ENCODE data around the gene RUNDC1.
A peak's percentile ranks its signal among the peaks of the same experiment; 100 is the strongest.

The RUNDC1 gene

DNA sequence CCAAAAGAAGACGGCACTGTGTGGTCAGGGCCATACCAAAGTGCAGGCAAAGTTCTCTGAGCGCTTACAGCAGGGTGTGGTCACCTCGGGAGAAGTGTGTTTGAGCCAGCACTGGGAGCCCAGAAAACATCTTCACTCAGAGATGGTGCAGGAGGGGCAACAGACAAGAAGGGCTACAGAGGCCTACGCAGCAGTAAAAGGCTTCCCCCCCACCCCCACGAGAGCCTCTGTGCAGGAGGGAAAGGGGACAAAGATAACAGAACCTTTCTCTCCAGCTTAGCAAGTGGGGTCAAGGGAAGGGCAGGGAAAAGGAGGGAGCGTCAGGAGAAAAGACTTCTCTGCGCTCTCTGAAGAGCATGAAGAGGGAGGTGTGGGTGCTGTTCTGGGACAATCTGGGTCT is 39.1 kb downstream of the RUNDC1 start:
- DNase-seq (ENCODE audit: low read depth): no peak

DNA sequence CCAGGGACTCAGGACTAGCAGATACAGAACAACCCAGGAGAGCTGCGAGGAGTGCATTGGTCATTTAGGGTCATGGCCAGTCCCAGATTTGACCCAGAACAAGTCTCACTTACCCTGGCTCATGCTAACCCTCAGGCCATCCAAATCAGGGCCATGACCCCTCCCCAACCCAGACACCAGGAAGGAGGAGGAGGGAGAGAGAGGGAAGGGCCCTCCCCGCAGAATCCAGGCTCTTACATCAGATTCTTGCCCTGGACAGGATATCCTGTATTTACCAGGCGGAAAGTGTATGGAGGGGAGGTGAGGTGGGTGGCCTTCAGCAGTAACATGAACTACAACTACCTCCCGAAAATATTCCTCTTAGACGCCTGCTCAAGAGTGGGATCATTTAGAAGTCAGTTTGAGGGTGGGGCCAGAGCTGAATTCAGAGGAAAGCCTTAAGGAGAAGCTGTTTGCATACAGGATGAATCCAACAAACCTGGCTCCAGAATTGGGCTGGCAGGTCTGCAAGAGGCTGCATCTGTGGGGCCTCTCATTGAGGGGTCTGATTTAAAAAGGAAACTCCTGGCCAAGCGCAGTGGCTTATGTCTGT is 39.8 kb downstream of the RUNDC1 start:
- no peak for DNase-seq (ENCODE audit: low read depth)

DNA sequence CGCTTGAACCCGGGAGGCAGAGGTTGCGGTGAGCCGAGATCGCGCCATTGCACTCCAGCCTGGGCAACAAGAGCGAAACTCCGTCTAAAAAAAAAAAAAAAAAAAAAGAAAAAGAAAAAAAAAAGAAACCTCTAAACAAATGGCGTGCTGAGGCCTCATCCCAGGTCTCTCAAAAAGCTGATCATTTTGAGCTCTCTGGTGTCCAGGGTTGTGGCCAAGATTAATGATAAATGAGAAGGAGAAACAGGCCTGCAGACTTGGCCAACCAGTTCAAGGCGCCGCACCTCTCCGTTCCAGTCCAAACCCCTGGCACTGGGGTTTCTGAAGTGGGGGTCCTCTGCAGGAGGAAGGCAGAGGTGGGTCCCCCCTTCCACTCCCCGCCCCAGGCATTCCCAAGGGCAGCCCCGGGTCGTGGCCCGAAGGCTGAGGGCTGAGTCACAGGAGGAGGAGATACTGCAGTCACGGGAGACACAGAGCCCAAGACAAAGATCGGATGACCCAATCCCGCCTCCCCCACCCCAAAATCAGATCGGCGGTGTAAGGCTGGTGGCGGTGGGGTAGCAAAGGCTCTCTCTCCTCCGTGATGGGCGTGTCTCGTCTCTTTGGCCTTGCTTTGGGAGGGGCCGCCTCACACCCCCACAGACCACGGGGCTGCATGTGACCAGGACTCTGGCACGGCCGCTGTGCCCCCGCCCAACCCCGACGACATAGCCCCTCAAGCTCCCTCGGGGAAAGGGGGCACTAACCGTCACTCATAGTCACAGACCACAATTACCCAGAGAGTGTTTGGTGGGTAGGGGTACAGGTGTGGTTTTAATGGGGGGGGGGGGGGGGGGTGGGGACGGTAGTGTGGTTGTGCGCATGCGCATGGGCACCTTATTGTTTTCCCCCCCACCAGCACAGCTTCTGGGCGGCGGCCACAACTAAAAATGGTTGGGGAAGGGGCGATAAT is 40.7 kb downstream of the RUNDC1 start:
- no peak for DNase-seq (ENCODE audit: low read depth)

DNA sequence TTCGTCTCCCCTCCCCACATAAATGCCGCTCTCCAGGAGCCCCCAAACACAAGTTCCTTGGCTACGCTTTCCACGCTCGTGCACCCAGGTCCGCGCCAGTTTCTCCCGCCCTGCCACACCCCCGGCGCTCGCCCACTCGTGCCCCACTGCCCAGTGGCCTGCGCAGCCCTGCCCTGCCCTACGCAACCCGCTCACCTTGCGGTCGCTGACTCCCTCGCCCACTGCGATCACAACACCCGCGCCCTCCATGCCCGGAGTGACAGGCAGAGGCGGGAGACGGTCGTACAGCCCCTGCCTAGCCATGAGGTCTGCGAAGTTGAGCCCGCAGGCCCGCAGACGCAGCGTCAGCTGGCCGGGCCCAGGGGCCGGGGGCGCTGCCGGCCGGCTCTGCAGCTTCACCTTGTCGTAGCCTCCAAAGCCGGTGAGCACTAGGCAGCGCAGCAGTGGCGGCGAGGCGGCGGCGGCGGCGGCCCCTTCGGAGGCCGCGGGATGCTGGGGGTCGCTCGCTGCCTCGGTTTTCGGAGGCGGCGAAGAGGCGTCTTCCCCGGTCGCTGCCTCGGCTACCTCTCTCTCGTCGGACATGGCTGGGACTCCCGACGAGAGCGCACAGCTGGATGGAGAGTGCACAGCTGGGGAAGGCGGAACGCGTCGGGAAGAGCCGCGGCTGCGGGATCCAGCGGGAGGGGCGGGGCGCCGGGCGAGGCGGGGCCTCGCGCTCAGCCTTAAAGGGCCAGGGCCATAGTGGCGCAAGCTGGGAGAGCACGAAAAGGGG is 41.6 kb downstream of the RUNDC1 start, which contains the start of gene VAT1:
TSS of gene VAT1 (minus strand) at position 645 of the 772 bp plus-strand sequence. CDS start at position 582, 63 bp downstream.
- peak; percentile 37 for DNase-seq (ENCODE audit: low read depth)

DNA sequence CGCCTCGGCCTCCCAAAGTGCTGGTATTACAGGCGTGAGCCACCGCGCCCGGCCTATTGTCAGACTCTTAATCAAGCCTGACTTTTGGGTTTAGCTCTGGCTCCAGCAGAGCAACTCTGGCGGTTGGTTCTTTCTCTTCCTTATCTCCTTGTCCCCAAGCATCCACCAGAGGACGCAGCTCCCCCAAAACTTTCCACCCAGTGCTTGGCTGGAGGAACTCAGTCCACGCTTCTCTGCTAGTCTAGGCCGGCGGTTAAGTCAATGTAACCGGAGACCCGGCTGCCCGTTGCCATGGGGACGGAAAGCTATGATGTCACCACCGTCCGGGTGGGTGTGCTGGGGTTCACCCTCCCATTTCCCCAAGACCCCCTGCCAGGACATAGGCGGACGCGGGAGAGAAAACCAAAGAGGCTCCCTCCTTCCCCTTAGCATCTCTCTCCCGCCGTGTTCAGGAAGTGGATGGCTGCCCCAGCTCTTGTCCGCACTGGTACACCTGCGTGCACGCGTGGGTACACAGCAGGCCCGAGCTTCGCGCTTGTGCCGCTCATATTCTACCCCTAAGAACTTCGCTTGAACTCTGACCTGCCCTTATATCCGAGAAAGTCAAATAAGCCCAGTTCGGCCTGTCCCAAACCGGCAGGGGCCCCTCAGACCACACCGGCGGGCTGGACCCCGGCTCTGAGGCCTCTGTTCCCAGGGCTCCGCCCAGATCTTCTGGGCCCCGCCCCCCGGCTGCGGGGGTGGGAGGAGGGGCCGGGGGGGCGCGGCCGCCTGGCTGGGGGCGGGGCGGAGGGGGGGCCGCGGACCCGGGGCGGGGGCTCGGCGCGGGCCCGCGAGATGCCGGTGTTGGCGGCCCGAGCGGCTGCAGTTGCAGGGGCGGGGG is 44.3 kb downstream of the RUNDC1 start, which contains the start of gene RND2:
TSS of gene RND2 (plus strand) at position 825 of the 883 bp plus-strand sequence. CDS start 117 bp downstream, outside the sequence.
- DNase-seq (ENCODE audit: low read depth): peak; percentile 75

DNA sequence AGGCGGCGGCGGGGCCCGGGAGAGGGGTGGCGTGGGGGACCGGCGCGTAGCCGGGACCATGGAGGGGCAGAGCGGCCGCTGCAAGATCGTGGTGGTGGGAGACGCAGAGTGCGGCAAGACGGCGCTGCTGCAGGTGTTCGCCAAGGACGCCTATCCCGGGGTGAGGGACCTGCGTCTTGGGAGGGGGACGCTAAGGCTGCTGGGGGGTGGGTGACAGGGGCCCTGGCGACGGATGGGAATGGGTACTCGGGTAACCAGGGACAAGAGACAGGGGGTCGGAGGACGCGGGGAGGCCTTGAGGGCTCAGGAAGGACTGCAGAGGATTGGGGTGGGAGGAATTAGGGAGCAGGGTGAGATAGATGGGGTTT is 44.9 kb downstream of the RUNDC1 start:
- DNase-seq (ENCODE audit: low read depth): no peak

DNA sequence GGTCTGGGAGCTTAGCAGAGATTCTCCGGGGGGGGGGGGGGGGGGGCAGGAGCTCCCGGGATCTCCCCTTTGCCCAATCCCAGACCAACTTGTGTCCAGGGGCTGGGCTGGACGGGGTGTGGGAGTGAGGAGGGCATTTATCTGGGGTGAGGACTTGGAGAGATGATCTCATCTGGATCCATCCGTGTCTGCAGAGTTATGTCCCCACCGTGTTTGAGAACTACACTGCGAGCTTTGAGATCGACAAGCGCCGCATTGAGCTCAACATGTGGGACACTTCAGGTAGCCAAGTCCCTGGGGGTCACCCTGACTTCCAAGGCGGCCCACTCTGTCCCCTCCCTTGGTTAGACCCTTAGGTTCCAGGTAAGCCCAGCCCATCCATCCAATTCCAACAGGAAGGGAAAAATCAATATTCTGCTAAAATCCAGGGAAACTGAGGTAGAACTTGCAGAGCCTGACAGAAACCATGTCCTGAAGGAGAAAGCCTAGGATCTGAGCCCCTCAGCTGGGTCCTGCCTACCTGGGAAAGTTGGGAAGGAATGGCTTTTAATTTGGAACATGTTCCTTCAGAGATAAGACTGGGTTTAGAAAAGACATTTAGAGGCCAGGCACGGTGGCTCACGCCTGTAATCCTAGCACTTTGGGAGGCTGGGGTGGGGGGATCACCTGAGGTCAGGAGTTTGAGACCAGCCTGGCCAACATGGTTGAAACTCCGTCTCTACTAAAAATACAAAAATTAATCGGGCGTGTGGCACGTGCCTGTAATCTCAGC is 45.6 kb downstream of the RUNDC1 start:
- DNase-seq (ENCODE audit: low read depth): no peak

DNA sequence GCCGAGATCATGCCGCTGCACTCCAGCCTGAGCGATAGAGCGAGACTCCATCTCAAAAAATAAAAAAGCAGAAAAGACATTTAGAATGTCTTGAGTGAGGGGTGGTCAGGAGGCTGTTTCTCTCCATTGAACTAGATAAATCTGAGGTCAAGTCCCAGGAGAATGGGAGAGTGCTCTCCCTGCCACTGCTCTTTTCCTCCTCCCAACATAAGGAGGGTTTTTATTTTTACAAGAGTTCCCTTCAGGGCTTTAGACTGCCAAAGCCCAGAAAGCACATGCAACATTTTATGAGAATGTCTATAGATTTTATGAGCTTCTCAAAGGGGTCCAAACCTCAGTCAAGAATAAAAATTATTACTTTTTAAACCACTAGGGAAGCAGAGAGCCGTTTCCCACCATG is 46.2 kb downstream of the RUNDC1 start:
- DNase-seq (ENCODE audit: low read depth): no peak

DNA sequence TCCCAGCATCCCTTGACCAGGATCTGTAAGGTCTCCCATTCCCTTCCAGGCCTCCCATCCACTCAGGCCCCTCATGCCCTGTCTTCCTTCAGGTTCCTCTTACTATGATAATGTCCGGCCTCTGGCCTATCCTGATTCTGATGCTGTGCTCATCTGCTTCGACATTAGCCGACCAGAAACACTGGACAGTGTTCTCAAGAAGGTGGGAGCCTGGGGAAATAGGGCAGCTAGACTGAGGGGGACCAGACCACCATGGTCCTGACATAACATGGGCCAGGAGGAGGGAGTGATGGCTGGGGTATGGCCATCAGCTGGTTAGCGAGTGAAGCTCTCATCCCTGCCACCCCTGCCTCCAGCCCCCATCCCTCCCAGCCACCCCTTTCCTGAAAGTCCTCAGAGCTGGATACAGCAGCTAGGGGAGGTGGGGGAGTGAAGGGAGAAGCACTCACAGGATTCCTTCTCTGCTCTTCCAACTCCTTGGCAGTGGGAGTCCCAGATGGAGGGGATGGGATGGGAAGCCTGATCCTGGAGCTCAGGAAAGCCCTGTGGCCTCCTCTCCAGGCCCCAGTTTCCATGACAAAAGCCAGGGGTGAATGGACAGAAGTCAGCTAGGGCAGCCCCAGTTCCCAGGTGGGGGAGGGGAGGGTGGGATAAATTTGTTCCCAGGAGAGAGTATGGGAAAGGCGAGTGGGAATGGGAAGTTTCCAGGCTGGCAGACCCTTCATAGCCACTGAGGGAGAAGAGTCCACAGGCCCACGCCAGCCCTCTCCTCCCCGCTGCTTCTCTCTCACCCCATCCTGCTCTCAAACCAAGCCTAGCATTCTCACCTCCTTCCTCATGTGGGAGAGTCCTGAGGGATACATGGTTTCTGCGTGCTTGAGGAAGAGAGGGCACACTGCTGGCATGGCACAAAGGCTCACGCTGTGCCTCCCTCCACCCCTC is 47.0 kb downstream of the RUNDC1 start:
- no peak for DNase-seq (ENCODE audit: low read depth)

DNA sequence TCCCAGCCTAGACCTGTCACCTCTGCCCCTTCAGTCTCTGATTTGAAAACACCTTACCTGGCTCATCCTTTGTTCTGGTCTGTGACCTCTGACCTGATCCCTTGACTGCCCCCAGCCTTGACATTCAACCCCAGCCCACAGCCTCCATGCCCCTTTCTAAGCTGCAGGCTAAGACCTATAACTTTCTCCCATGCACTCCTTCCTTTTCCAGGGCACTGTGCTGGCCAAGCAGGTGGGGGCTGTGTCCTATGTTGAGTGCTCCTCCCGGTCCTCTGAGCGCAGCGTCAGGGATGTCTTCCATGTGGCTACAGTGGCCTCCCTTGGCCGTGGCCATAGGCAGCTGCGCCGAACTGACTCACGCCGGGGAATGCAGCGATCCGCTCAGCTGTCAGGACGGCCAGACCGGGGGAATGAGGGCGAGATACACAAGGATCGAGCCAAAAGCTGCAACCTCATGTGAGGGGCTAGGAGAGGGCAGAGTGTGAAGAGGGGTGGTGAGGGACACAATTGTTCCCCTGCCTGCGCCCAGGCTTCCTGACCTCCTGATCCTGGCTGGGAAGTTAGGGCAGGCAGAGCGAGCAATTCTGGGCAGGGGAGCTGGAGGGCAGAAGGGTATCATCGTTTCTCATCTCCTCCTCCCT is 48.0 kb downstream of the RUNDC1 start:
- DNase-seq (ENCODE audit: low read depth): no peak

DNA sequence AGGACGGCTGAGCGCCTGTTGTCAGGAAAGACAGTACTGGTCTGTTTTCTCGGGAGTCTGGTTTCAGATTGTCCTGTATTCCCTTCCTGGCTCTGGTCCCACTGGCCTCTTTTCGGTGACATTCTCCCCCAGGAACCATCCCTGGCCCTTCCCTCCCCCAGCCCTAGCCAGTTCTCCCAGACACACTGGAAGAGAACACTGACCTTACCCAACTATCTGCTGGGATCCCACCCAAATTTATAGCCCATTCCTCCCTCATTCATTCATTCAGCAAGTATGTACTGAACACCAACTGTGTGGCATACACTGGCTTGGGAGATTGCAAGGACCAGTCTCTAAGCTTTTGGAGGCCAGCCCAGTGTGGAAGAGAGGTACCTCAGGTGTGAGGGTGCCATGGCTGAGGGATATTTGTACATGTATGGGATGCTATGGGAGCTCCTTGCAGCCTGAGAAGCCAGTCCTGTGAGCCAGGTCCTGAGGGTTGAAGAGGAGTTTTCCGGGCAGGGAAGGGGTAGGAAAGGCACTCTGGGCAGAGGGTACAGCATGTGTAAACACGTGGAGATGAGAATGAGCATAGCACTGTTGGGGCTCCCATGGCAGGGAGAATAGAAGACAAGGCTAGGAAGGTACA is 49.9 kb downstream of the RUNDC1 start:
- DNase-seq (ENCODE audit: low read depth): no peak

DNA sequence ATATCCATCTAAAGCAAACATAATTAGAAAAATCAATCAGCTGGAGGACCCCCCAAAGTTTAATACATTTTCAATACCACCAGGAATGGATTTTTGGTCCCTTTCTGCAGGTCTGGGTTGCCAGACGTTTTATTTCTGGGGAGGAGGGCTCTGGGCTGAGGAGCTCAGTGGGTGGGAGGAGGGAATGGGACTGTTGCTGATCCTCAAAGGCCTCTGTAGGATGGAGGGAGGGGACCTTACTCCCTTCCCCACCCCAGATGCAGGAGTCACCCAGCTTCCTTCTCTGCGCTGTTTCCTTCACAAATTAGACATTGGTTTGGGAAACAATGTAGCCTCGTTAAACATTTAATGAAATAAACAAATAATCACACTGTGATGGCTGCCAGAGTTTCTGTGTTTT is 51.3 kb downstream of the RUNDC1 start:
- DNase-seq (ENCODE audit: low read depth): no peak

DNA sequence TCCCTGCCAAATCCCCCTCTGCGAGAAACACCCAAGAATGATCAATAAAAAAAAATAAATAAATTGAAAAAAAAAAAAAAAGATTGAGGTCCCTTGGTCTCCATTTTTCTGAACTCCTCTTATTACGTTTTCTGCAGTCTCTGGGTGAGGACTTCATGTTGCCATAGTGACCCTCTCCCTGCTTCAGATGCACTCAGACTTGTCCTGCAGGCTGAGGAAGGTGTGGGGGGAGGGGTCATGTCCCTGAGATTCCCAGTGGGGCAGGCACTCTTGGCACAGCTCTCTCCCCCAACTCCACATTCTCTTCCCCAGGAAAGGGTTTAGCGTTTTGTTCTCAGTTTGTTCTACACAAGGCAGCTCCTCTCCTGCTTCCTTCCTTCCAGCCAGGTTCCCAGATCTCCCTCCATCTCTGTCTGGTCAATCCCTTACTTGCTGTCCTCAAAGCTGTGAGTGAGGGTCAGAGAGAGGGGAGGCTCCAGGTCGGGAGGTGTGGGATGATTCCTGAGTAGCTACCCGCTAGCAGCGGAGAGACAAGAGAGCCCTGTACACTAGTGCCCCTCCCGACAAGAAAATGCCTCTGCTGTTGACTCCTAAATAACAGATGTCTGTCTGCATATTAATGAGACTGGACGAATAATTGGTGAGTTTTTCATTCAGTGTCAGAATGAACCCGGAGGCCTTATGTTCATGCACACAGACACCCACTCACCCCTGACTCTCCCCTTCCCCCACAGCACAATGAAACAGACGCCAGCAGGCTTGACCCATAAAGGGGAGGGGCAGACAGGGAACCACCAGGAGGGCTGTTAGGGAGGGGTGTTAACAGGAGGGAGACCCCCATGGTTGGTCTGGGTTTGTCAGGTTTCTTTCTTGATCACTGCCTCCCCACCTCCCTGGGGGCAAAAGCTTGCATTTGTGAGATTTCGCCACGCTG is 53.9 kb downstream of the RUNDC1 start:
- DNase-seq (ENCODE audit: low read depth): no peak

DNA sequence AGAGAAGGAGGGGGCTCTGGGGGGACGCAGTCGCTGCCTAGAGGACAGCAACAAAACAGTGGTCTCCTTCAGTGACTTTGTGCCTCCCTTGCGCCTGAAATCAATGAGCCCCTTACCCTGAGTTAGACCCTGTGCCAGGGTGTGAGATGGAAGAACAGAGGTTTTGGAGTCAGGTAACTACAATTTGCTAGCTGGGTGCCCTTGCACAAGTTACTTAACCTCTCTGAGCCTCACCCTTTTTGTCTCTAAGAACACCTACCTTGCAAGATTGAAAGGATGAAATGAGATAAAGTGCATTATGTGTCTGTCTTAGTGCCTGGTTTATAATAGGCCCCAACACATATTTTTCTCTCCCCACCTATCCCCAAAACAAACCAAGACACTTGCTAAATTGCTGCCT is 54.5 kb downstream of the RUNDC1 start:
- no peak for DNase-seq (ENCODE audit: low read depth)

DNA sequence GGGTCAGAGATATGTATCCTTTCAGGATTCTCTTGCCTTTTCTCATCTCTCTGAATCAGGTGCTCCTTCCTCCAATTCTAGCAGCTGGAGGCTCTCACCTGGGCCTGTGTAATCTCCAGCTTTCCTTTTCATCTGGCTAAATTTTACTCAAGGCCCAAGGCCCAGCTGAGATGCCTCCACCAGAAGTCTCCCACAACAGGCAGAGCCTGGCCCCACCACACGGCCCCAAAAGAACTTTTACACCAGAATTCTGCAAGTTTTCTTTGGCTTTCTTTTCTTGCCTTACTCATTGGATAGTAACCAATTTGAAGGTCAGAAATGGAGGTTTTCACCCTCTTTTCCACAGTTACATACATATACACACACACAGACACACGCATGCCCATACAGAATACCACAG is 59.3 kb downstream of the RUNDC1 start:
- no peak for DNase-seq (ENCODE audit: low read depth)

DNA sequence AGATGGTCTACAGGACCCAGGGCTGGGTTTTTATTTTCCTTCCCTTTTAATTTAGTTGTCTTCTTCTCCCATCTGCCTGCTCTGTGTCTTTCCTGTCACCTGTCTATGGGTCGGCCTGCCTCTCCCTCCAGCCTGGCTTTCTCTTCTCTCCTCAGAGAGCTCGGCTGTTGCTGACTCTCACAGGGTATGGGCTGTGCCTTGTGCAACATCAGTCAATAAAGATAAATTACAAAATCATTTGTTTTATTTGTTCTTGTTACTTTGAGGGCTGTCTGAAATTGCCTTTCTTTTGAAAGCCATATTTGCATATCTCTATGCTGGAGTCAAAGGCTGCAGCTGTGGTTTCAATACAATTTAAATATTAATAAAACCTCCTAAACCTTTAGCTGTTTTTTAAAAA is 60.3 kb downstream of the RUNDC1 start:
- no peak for DNase-seq (ENCODE audit: low read depth)

DNA sequence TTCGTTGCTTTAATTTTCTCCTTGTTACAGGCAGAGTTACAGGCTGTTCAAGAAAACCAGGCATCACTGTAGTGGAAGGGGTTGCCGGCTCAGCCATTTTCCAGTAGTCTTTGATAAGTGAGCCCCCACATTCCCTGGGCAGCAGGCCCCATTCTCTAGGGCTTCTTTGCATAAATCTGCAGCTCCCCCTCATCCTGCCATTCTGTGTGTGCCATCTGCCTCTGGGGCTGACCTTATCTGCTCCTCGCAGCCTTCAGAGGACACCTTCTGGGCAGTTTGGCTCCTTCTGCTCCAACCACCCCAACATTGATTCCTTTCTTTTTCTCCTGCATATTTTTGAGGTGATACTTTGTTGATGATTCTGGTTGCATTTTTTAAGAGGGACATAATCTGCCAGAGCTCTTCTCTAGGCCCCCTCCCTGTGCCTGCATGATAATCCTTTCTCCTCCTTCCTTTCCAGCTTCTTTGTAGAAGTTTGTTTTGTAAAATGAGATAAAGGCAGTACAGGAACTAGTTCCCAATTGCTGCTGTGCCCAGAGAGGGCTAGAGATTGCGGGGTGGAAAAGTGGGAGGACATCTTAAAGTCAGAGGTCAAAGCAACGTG is 61.8 kb downstream of the RUNDC1 start:
- no peak for DNase-seq (ENCODE audit: low read depth)

Data from stimulated activated CD8-positive, alpha-beta memory T cell treated with anti-CD3 and anti-CD28 coated beads, Interleukin-12 subunit alpha, Interleukin-12 subunit beta, amount 100 ng/mL, for 1 hour (primary cell).